CD4-positive, alpha-beta T cell treated with Interferon gamma for 1 hour (primary cell): Measurements from ENCODE around the gene HOGA1.
"Not testable (repeated sequence)": the region's sequence is repeated elsewhere in the genome, so short reads cannot be mapped to it uniquely, and the experiment has no call there.

Source experiments
- DNase-seq: peaks from one replicate; pipeline ENCODE4 v3.0.0-alpha.2; 2020

The HOGA1 gene

DNA sequence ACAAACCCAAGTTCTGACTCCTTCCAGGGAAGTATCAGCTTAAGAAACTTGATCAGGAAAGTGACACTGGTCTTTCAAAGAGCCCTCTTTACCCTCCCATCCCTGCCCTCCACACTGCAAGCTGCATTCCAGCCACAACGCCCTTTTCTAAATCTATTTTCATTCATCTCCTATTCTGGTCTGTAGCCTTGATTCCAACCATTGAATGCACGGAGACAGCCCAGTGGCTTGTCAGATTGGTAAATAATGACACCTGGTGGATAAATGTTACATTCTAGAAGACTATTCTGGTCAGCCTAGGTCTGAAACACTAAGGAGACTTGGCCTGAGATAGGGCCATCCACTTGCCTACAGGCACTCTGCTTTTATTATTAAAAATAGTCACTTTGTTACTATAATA, 28.2 kb downstream of the HOGA1 start:
- no peak for DNase-seq

DNA sequence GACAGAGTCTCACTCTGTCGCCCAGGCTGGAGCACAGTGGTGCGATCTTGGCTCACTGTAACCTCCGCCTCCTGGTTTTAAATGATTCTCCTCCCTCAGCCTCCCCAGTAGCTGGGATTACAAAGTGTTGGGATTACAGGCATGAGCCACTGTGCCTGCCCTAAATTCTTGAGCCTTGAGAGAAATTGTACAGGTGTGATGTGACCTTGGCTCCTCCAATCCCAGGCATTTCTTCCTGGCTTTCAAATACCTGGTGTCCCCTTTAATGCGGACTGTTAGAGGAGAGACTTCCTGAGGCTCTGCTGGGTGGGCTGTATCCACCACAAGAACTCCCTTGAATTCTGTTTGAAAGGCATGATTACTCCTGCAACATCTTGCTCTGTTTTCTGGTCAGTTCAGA, 34.1 kb downstream of the HOGA1 start:
- DNase-seq: no peak

DNA sequence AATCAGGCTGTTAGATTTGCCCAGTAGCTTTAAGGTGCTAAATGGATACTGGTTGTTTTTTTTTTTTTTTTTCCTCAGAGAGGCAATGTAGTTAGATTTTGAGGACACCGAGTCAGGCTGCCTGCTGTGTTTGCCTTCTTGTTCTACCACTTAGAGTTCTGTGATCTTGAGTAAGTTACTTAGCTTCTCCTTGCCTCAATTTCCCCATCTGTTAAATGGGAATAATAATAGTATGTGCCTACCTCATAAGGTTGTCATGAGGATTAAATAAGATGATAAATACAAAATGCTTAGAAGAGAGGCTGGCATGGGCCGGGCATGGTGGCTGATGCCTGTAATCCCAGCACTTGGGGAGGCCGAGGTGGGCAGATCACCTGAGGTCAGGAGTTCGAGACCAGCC, 34.5 kb downstream of the HOGA1 start:
- no peak for DNase-seq

DNA sequence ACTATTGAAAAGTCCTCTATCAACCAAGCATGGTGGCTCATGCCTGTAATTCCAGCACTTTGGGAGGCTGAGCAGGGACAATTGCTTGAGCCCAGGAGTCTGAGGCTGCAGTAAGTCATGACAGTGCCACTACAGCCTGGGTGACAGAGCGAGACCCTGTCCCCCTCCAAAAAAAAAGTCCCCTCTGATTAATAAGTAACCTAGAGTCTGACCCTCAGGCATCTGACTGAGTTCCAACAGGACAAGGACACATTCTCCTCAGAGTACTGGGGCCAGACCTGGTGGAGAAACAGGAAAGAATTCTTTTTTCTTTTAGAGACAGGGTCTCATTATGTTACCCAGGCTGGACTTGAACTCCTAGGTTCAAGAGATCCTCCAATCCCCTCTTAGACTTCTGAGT, 39.1 kb downstream of the HOGA1 start:
- DNase-seq: no peak

DNA sequence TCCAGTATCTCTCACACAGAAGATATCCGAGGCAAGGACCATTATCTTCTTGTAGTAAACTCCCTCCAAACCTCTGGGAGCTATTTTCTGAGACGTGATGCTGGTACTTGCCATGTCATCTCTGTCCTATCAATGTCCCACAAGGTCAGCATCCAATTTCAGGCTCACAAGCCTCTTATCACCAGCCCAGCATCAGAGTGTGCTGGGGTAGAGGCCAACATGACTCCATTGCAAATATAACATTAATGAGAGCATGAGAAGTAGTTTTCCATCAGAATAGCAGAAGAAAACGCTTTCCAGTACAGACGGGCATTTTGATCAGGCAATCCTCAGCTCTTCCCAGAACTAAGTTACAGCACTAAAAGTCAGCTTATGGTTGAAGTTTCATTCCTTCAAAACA, 43.5 kb downstream of the HOGA1 start:
- no peak for DNase-seq

DNA sequence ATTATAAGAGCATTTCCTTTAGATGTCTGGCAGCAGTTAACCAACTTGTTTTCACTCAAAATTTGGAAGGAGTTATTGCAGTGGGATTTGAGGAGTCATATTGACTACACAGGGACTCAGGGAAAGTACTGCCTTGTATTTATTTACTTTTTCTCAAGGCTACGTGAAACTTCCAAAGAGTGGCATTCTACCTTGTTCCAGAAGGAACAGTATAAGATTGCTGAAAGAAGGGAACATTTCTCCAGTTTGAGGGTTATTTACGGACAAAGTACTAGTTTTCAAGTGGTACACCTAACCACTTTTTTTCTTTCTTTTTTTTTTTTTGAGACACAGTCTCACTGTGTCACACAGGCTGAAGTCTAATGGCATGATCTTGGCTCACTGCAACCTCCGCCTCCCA, 44.0 kb downstream of the HOGA1 start:
- no peak for DNase-seq

DNA sequence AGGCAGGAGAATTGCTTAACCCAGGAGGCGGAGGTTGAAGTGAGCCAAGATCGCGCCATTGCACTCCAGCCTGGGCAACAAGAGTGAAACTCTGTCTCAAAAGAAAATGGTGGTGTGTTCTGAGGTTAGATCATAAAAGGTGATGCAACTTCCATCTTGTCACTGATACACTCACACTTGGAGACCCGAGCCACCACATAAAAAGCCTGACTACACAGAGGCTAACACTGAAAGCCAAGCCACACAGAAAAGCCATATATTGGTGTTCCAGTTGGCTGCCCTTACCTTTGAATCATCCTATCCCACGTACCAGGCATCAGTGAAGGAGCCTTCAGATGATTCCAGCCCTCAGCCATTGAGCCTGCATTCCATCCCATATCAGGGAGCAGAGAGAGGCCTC, 45.1 kb downstream of the HOGA1 start:
- no peak for DNase-seq

DNA sequence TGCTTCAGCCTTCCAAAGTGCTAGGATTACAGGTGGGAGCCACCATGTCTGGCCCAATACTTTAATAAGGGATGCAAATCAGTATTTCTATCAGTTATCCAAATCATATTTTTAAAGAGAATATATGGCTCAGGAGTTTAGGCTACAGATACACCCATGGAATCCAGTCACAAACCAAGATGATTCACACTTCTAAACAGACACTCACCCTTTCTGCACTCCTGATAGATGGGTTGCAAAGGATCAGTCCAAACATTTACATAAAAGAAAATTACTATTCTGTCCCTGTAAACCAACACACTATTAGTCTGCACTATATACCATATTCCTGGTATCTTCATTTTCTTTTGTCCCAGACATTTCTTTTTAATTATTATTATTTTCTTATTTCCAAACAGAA, 46.9 kb downstream of the HOGA1 start:
- DNase-seq: no peak

DNA sequence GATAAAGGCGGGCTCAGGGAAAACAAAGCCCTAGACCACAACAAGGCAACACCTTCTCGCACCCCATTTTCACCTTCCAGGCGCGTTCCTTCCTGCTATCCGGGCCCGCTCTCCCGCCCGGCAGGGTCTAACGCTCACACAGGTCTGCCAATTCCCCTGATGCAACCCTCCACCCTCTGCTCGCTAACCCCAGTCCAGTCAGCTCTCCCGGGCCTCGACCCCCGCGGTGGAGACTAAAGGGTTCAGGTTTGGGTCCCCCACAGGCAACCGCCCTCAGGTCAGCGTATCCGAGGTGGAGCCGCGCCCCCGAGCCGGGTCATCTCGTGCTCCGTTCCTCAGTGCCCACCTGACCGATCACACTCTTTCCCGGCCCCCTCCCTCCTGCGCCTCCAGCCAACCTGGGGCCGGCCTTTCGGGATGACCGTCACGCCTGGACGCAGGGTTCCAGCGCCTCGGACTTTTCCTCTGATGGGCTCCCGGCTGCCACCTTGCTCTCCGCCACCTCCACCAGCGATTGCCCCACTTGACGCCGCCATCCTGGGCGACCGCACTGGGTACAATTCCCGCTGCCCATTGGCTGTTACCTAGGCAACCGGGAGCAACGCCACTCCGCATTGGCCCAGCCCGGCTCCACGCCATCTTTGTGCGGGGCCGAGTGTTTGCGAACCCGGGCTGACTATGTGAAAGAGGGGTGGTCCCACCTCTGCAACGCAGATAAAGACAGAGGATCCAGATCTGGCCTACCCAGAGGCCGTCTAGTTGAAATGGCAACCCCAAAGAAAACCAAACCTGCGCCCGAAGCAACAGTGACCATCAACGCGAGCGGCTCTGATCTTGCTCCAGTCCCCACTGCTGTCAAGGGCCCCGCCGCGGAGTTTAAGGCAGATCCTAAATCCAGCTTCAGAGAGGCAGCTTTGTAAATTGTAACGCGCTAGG, 49.0 kb downstream of the HOGA1 start, which contains the start of gene MORN4:
Gene MORN4 (minus strand): TSS at position 552 of the 936 bp plus-strand sequence. CDS start 13,847 bp downstream, outside the sequence.
- peak; percentile 92 for DNase-seq

DNA sequence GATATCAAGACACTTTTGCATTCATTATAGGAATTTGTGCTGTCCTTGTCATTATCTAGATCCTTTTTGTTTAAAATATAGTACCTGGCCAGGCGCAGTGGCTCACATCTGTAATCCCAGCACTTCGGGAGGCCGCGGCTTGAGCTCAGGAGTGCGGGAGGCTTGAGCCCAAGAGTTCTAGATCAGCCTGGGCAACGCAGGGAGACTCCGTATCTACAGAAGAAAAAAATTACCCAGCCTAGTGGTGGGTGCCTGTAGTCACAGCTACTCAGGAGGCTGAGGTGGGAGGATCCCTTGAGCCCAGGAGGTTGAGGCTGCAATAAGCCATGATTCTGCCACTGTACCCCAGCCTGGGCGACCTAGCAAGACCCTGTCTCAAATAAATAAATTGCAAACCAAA, 49.7 kb downstream of the HOGA1 start:
- peak; percentile 4 for DNase-seq

DNA sequence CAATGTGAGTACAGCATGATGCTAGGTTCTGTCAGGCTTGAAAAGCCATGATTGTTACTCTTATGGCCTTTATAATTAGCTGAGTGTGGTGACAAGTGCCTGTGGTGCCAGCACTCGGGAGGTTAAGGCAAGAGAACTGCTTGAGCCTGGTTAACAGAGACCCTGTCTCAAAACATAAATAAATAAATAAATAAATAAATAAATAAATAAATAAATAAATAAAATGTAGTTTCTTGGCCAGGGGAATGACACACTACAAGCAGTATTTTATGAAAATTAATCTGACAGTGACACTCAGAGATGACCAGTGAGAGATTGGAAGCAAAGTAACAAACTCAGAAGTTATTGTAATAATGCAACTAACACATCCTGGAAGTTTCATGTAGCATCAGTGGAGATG, 51.4 kb downstream of the HOGA1 start:
- no peak for DNase-seq

DNA sequence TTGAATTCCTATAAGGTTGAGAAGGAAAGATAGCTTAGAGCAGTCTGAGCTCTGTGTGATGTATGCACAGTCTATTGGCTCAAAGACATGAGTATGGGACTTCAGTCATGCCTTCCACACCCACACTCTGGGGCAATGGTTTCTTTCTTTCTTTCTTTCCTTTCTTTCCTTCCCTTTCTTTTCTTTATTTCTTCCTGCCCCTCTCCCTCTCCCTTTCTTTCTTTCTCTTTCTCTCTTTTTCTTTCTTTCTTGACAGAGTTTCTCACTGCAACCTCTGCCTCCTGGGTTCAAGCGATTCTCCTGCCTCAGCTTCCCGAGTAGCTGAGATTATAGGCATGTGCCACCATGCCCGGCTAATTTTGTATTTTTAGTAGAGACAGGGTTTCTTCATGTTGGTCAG, 54.9 kb downstream of the HOGA1 start:
- DNase-seq: not testable (repeated sequence)

DNA sequence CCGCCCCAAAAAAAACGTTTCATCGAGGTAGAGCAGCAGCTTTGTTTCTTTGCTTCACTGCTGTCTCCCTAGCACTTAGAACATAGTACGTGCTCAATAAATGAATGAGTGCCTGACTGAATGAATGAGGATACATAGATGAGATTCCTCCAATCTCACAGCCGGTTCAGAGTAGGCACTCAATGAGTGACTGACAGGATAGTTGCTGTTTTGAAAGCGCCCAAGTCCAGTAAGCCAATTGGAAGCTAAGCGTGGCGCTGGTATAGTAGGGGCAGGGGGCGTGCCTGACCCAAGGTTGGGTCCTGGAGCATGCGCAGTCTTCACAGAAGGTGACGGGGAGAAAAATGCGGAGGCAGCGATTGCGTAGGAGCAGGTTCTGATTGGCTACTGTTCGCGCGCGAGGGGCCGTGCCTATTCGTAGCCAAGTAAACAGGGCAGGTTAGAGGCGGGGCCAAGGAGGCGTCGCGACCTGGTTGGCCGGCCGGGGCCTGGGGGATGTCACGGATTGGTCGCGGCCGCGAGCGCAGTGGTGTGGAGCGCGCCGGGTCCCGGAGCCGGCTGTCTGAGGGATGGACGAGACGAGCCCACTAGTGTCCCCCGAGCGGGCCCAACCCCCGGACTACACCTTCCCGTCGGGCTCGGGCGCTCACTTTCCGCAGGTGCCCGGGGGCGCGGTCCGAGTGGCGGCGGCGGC, 56.1 kb downstream of the HOGA1 start, which contains the start of gene PI4K2A:
Gene PI4K2A (plus strand): TSS at position 498 of the 694 bp plus-strand sequence. CDS start 72 bp downstream, at position 570.
- DNase-seq: peak; percentile 99

DNA sequence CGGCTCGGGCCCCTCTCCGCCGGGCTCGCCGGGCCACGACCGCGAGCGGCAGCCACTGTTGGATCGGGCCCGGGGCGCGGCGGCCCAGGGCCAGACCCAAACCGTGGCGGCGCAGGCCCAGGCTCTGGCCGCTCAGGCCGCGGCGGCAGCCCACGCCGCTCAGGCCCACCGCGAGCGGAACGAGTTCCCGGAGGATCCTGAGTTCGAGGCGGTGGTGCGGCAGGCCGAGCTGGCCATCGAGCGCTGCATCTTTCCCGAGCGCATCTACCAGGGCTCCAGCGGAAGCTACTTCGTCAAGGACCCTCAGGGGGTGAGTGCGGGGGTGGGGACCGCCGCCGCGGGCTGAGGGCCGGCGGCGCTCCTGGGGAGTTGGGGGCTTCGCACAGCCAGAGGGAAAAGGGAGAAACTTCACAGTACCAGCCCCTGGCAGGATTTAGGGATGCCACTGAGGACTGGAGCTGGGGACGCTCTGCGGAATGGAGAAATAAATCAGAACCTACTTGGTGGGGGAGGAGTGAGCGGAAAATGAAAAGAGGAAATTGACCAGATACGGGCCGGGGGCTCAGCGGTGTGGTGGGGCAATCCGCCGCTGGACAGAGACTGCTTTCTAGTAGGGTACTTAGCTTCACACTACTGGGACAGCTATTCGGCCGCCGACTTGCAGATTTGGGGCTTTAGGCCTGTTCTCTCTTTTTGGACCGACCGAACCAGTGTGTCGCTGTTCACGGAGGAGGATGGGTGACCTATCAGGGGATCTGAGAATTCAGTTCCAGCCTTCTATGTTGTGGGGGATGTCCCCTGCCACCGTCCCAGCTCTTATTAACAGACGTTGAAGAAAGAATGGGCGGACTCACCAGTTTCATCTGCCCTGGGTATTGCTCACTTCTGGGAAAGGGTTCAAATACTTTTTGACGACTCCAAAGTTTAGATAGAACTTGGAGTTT, 57.0 kb downstream of the HOGA1 start:
- peak; percentile 7 for DNase-seq

DNA sequence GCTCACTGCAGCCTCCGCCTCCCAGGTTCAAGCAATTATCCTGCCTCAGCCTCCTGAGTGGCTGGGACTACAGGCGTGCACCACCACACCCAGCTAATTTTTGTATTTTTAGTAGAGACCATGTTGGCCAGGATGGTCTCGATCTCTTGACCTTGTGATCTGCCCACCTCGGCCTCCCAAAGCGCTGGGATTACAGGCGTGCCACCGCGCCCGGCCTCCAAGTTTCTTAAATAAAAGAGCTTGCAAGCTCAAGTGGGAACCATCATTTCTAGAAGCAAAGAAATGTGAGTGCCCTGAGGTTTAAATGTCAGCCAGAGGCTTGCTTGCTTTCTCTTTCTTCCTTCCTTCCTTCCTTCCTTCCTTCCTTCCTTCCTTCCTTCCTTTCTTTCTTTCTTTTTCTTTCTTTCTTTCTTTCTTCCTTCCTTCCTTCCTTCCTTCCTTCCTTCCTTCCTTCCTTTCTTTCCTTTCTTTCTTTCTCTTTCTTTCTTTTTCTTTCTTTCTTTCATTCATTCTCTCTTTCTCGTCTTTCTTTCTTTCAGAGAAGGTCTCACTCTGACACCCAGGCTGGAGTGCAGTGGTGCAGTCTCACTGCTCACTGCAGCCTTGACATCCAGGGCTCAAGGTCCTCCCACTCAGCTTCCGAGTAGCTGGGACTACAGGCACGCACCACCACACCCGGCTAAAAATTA, 58.4 kb downstream of the HOGA1 start:
- DNase-seq: not testable (repeated sequence)

DNA sequence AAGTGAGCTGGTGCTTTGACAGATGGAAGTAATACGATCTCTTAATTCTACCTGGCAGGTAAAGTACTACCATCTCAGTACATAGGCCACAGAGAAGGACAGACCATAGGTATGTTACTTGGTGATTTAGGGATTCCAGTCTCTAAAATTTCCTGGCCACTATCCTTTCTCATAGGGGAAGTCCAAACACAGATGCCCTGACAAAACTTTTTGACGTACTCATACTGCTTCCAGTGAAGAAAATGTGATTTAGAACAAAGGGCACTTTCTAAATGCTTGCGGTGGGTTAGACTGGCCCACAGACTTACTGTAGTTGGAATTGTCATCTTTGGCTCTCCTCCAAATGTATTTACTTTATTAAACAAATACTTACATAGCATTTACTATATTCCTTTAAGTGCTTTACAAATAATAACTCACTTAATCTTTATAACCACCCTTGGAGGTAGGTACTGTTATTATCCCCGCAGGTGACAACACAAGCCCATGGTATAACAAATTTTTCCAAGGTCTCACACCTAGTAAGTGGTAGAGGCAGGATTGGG, 59.3 kb downstream of the HOGA1 start:
- no peak for DNase-seq

DNA sequence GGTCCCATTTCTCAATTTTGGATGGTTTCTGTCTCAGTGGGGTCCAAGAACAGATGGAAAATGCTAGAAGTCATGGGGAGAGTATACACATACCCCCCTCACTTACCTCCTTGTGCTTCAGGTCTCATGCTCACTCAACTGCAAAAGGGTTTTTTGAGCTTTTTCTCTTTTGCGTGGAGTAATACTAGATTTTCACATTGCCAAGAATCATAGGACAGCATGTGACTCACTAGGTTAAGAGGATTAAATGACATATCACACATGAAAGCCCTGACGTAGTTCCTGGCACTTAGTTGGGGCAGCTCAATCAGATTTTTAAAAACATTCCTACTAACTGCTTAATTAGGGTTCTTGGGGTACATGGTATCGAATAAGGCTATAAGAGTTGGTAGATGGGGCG, 60.7 kb downstream of the HOGA1 start:
- no peak for DNase-seq

DNA sequence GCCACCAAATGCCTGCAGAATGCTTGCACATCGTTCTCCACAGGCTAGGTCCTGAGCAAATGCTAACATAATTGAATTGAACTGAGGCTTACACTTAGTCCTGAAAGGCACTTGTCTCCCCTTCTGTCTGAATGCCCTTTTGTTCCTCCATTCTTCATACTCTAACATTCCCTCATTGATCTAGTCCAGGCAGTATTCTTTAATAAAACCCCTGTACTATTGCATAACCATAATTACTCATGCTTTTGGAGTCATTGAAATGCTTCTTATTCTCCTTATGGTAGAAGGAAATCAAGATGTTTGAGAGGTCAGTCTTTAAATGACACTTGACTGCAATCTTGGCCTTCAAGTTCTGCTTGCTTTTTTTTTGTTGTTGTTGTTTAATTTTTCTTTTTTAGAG, 63.4 kb downstream of the HOGA1 start:
- DNase-seq: no peak

DNA sequence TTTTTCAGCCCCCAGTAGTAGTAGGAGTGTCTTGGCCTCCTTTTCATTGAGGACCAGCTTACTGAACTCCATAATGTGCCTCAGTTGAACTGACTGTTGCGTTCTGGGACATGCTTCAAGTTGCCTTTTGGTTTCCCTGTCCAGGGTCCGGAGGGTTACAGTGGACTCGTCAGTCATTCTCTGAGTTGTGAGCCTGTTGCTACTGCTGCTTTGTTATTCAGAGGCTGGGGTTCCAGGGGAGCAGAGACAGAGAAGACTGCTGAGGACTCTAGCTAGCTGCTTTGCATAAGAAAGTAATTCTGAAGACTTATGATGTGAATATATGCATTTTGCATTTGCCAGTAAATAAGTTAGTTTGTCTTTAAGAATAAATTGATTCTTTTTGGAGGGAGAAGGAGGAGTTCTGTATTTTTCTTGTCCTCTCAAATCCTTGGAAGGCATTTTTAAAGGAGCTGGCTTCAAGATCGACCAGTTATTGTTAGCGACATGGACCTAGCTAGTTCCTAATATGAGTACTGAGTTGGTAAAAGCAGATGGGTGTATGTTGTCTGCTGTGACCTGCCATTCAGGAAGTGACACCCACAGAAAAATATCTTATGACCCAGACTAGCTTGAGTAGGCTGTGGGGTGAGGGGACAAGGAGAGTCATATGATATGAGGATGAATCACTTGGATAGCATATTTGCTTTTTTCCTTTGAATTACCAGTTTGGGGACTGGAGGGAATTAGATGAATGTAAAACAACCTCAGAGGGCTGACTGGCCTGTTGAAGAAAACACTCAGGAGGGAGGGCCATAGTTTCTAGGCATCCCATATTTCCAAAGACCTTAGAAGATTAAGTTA, 64.6 kb downstream of the HOGA1 start:
- peak; percentile 58 for DNase-seq

DNA sequence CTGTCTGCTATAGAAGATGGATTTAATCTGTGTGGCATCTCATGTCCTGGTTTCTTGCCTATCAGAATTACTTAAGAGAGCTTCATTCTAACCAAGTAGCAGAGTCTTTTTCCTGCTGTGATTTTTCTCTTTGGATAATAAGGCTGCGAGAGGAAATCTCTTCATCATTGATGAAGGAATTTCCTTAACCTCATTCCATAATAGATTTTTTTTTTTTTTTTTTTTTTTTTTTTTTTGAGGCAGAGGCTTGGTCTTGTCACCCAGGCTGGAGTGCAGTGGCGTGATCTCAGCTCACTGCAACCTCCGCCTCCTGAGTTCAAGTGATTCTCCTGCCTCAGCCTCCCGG, 65.2 kb downstream of the HOGA1 start:
- not testable (repeated sequence) for DNase-seq

DNA sequence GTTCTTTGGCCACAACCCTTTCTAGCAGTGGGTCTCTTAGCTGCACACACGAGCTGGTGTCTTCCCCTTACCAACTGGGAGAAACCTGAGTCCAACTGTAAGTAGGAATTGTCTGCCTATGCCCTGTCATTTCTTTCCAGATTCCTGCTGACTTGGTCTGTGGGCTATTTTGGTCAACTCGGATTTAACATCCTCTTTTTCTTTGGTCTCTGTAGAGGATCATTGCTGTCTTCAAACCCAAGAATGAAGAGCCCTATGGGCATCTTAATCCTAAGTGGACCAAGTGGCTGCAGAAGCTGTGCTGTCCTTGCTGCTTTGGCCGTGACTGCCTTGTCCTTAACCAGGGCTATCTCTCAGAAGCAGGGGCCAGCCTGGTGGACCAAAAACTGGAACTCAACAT, 66.5 kb downstream of the HOGA1 start:
- DNase-seq: no peak
